ENCODE measurements around the gene CHST15. TPM values are rescaled to one million over a fixed set of nuclear protein-coding genes. Genes with fewer than 3 reads are reported as not detected.

The CHST15 gene
- total RNA-seq, 4 donors from 2014 or later = 16.8 to 75.6 (median 26.3) TPM

- TF ChIP-seq, protein P1, sequence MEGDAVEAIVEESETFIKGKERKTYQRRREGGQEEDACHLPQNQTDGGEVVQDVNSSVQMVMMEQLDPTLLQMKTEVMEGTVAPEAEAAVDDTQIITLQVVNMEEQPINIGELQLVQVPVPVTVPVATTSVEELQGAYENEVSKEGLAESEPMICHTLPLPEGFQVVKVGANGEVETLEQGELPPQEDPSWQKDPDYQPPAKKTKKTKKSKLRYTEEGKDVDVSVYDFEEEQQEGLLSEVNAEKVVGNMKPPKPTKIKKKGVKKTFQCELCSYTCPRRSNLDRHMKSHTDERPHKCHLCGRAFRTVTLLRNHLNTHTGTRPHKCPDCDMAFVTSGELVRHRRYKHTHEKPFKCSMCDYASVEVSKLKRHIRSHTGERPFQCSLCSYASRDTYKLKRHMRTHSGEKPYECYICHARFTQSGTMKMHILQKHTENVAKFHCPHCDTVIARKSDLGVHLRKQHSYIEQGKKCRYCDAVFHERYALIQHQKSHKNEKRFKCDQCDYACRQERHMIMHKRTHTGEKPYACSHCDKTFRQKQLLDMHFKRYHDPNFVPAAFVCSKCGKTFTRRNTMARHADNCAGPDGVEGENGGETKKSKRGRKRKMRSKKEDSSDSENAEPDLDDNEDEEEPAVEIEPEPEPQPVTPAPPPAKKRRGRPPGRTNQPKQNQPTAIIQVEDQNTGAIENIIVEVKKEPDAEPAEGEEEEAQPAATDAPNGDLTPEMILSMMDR (IDR thresholded peaks at IDR 0.05; ENCODE audit: low read depth) = no peak
Measured at GRCh38 chr10:124088915-124089314, 4.5 kb downstream of the CHST15 start.

DNA sequence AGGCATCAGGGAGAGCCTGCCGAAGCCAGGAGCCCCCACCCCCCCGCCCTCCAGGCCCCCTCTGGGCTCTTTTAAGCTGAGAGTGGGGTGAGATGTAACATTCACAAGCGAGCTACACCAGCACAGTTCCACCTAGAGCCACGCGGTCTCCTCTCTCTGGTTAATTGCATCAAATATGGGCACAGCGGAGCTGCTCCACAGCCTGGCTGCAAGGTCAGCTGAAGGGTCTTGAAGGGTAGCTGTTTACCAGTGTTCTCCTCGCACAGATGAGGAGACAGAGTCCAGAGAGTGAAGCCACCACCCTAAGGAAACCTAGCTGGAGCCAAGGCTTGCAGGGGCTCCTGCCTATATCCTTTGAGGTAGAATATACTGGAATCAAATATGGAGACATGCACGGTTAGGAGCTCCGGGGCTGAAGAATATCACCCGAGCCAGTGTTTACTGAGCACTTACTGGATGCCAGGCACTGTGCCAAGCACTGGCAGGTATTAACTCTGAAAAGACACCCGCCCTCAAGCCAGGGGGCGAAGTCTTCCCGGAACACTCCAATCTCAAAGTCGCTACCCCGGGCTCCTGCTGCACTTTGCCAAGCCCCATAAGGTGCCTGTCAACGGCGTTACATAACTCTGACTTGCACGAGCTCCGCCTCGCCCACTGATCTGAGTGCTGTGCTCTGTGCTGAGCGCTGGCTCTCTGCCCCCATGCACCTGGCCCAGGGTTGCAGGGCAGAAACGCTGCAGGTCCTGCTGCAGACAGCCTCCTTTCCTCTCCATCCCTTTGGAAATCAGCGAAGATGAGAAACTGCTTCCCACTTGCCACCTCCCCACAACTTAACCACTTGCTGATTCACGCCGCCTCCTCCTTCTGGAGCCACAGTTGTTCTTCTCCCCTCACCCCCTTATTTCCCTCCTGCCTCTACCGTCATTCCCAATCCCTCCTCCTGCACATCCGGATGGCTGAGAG lies 5.4 kb downstream of the CHST15 start:
- TF ChIP-seq, protein P1 (IDR thresholded peaks at IDR 0.05; ENCODE audit: low read depth) = no peak

GRCh38 chr10:124086787-124087671 lies 6.4 kb downstream of the CHST15 start:
- TF ChIP-seq, protein P1 (IDR thresholded peaks at IDR 0.05; ENCODE audit: low read depth) = no peak

DNA sequence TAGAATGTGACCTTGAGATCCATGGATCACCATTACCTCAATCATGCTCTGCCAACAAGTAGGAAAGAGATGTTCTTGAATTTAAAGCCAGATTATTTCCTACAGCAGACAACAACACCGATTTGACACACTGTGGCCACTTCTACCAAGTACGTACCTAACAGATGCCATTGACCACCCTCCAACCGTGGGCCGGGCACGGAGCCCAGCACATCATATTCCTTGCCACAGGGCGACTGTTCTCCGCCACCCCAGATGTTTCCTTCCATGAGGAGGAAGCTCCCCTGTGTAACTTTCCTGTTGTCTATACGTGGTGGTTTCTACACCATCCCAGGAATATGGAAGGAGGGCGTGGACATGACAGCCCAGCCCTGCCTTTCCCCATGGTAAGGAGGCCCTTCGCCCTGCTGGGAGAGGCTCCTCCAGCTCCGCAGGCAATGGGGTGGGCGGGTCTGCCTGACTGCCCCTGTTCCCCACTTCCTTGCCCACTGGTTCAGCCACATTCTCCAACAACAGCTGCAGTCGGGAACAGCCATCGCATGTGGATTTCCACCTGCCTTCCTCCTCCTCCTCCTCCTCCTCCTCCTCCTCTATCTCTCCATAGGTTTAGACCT lies 7.2 kb downstream of the CHST15 start:
- TF ChIP-seq, protein P1 (IDR thresholded peaks at IDR 0.05; ENCODE audit: low read depth) = no peak

- TF ChIP-seq, protein P1 (IDR thresholded peaks at IDR 0.05; ENCODE audit: low read depth) = no peak
Measured at GRCh38 chr10:124085680-124086079, 7.7 kb downstream of the CHST15 start.

- TF ChIP-seq, protein P1 (IDR thresholded peaks at IDR 0.05; ENCODE audit: low read depth) = no peak
Measured at GRCh38 chr10:124084708-124085107, 8.7 kb downstream of the CHST15 start.

Data from subcutaneous adipose tissue (tissue), 4 donors.